ENCODE measurements around the gene PPM1N. TPM values are rescaled to one million over a fixed set of nuclear protein-coding genes. Genes with fewer than 3 reads are reported as not detected.

Gene PPM1N
- total and polyA plus RNA-seq, 2 of the 13 experiments (the other 11 are each of a cell fraction or from before 2014, with no cell fraction given) = 0.31 to 1.8 TPM

DNA sequence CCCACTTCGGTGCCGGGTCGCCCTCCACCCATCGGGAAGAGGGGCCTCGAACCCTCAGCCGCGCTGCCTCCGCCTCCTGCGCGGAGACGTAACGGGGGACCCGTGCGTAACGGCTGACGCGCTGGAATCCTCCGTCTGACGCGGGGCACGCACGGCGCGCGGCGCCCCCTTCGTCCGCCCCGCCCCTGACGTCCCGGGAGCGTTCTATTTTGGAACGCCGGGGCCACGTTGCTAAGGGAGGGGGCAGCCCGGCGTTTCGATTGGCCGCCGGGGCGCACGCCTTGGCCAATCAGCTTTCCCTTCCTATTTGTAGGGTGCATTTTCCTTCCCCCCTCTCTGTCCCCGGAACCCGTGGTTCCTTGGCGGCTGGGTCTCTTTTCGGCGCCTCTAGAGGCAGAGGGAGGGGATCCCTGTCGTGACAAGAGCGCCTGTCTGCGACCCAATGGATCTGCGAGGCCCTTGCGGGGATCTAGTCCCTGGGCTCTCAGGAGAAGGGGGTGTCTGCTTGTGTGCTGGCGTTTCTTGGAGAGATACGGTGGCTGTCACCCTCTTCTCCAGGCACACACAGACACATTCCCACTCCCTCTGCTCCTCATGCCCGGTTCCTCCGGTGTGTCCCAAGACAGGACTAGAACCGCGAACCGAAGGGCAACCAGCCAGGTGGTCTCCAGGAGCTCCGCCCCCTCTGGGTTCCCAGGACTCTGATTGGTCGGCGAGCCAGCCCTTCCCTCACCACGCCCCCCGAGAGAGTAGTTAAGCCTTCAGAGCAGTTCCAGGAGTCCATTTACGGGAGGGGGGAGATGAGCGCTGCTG lies 28.9 kb upstream of the PPM1N start (continued):
- TF ChIP-seq ZNF691 (CRISPR knock-in tag; IDR thresholded peaks at IDR 0.05; ENCODE audit: borderline replicate concordance, low read depth) (no peak), CREM (IDR thresholded peaks at IDR 0.05) (peak; percentile 71; the same call in 1 of the 2 replicates), CREM (CRISPR knock-in tag; IDR thresholded peaks at IDR 0.05) (no peak), ZNF569 (CRISPR knock-in tag; IDR thresholded peaks at IDR 0.05; ENCODE audit: borderline replicate concordance) (no peak), NFIB (CRISPR knock-in tag; IDR thresholded peaks at IDR 0.05; ENCODE audit: borderline replicate concordance) (no peak), PHF8 (CRISPR knock-in tag; IDR thresholded peaks at IDR 0.05) (peak; percentile 65), NR2C2 (CRISPR knock-in tag; IDR thresholded peaks at IDR 0.05; ENCODE audit: borderline replicate concordance) (peak; percentile 82), JUND (CRISPR knock-in tag; IDR thresholded peaks at IDR 0.05) (no peak), REXO4 (CRISPR knock-in tag; IDR thresholded peaks at IDR 0.05; ENCODE audit: borderline replicate concordance) (no peak), KDM1A (CRISPR knock-in tag; IDR thresholded peaks at IDR 0.05) (no peak), ZBTB39 (CRISPR knock-in tag; IDR thresholded peaks at IDR 0.05) (no peak; the same call in 1 of the 2 replicates), KLF11 (CRISPR knock-in tag; IDR thresholded peaks at IDR 0.05) (no peak), NR1H2 (CRISPR knock-in tag; IDR thresholded peaks at IDR 0.05; ENCODE audit: borderline replicate concordance, low read depth) (no peak), ZNF616 (CRISPR knock-in tag; IDR thresholded peaks at IDR 0.05; ENCODE audit: low read depth) (no peak), SYNCRIP (IDR thresholded peaks at IDR 0.05; ENCODE audit: insufficient read depth, low read depth, low read length) (no peak), SAFB2 (CRISPR knock-in tag; IDR thresholded peaks at IDR 0.05; ENCODE audit: borderline replicate concordance, low read depth) (no peak; the same call in 1 of the 2 replicates), ZNF326 (CRISPR knock-in tag; IDR thresholded peaks at IDR 0.05; ENCODE audit: borderline replicate concordance) (no peak), POLR2AphosphoS5 (IDR thresholded peaks at IDR 0.05; ENCODE audit: low read depth, low read length) (peak; percentile 56; the same call in 1 of the 2 replicates), ZNF3 (CRISPR knock-in tag; IDR thresholded peaks at IDR 0.05) (no peak), THAP7 (CRISPR knock-in tag; IDR thresholded peaks at IDR 0.05) (no peak), MXD4 (CRISPR knock-in tag; IDR thresholded peaks at IDR 0.05) (peak; percentile 78), ZSCAN9 (CRISPR knock-in tag; IDR thresholded peaks at IDR 0.05; ENCODE audit: borderline replicate concordance) (no peak), ZNF256 (CRISPR knock-in tag; conservative IDR thresholded peaks at IDR 0.05) (no peak), NFIC (IDR thresholded peaks at IDR 0.05; ENCODE audit: low read length) (no peak)
- TF ChIP-seq, protein P1, sequence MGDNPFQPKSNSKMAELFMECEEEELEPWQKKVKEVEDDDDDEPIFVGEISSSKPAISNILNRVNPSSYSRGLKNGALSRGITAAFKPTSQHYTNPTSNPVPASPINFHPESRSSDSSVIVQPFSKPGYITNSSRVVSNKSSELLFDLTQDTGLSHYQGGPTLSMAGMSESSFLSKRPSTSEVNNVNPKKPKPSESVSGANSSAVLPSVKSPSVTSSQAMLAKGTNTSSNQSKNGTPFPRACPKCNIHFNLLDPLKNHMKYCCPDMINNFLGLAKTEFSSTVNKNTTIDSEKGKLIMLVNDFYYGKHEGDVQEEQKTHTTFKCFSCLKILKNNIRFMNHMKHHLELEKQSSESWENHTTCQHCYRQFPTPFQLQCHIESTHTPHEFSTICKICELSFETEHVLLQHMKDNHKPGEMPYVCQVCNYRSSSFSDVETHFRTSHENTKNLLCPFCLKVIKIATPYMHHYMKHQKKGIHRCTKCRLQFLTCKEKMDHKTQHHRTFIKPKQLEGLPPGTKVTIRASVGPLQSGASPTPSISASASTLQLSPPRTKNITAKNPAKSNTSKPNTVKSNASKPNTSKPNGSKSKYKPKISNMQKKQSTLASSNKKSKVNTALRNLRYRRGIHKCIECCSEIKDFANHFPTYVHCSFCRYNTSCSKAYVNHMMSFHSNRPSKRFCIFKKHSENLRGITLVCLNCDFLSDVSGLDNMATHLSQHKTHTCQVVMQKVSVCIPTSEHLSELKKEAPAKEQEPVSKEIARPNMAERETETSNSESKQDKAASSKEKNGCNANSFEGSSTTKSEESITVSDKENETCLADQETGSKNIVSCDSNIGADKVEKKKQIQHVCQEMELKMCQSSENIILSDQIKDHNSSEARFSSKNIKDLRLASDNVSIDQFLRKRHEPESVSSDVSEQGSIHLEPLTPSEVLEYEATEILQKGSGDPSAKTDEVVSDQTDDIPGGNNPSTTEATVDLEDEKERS (CRISPR knock-in tag; IDR thresholded peaks at IDR 0.05) = no peak
